HepG2 (cell line): ENCODE results near the gene UBALD1. TPM values are rescaled to one million over a fixed set of nuclear protein-coding genes. Genes with fewer than 3 reads are reported as not detected.

Source experiments
- FOXA1 ChIP-seq, 2 experiments: fragments of 450-650 bp in 1 of 2; sonication (generic) in 1 of 2; formaldehyde crosslinking in 1 of 2; IDR thresholded peaks; 2 replicates each; pipeline versions ENCODE4 v1.4.0 to v1.6.1; 2016 to 2020; ENCODE audit warnings: missing genetic modification reagents in 1 of 2
- GPN1 ChIP-seq: sonication (generic); formaldehyde crosslinking; IDR thresholded peaks from 2 replicates; pipeline ENCODE4 v1.5.1; 2020; ENCODE audit warnings: missing genetic modification reagents, borderline replicate concordance
- KLF12 ChIP-seq: sonication (generic); formaldehyde crosslinking; IDR thresholded peaks from 2 replicates; pipeline ENCODE4 v1.4.0; 2020; ENCODE audit warnings: missing genetic modification reagents, borderline replicate concordance
- MTF2 ChIP-seq: sonication (generic); formaldehyde crosslinking; IDR thresholded peaks from 2 replicates; pipeline ENCODE4 v1.5.0; 2020; ENCODE audit warnings: missing genetic modification reagents, borderline replicate concordance
- MYC ChIP-seq: sonication (generic); formaldehyde crosslinking; IDR thresholded peaks from 2 replicates; pipeline ENCODE4 v1.9.0; 2021; ENCODE audit warnings: missing genetic modification reagents, borderline replicate concordance
- ZFP41 ChIP-seq: sonication (generic); formaldehyde crosslinking; IDR thresholded peaks from 2 replicates; pipeline ENCODE4 v1.4.0; 2020; ENCODE audit warnings: mild to moderate bottlenecking, missing genetic modification reagents, borderline replicate concordance
- ZFY ChIP-seq: sonication (generic); formaldehyde crosslinking; IDR thresholded peaks from 2 replicates; pipeline ENCODE4 v1.4.0; 2020; ENCODE audit warnings: missing genetic modification reagents
- ZNF143 ChIP-seq: sonication (generic); formaldehyde crosslinking; IDR thresholded peaks from 2 replicates; pipeline ENCODE4 v1.4.0; 2020; ENCODE audit warnings: missing genetic modification reagents
- ZNF563 ChIP-seq: sonication (generic); formaldehyde crosslinking; IDR thresholded peaks from 2 replicates; pipeline ENCODE4 v1.8.0; 2022; ENCODE audit warnings: mild to moderate bottlenecking, moderate library complexity, missing genetic modification reagents
- ZNF777 ChIP-seq: sonication (generic); formaldehyde crosslinking; IDR thresholded peaks from 2 replicates; pipeline ENCODE4 v1.4.0; 2020; ENCODE audit warnings: missing genetic modification reagents
- polyA plus RNA-seq, 8 experiments: library from polyadenylated mRNA; depleted of rRNA in 3 of 8; stranded (reverse) in 7 of 8; unstranded in 1 of 8; fragments of >200 nt; fragmentation: Illumina TruSeq in 4 of 8; extraction: Trizol in 4 of 8; gene quantifications; 2 replicates each; pipeline versions ENCODE4 v1.2.1 to v1.2.3, GENCODE V29; 2011 to 2016; ENCODE audit warnings: low read depth in 4 of 8, missing spikeins in 1 of 8, mixed read lengths in 1 of 8; ENCODE audit not compliant: insufficient read depth in 1 of 8
- total RNA-seq, 5 experiments: library from RNA; depleted of rRNA; stranded (reverse); fragments of >200 nt; fragmentation: Illumina TruSeq; extraction: Trizol; gene quantifications; 2 replicates each; pipeline ENCODE4 v1.2.3, GENCODE V29; 2016; ENCODE audit warnings: low read depth in 1 of 5
- TF ChIP-seq, protein P1 (sequence below): sonication (generic); formaldehyde crosslinking; IDR thresholded peaks from 2 replicates; pipeline ENCODE4 v1.5.0; 2020; ENCODE audit warnings: mild to moderate bottlenecking, missing genetic modification reagents, borderline replicate concordance
- TF ChIP-seq, protein P2 (sequence below): sonication (generic); formaldehyde crosslinking; IDR thresholded peaks from 2 replicates; pipeline ENCODE4 v1.4.0; 2020; ENCODE audit warnings: missing genetic modification reagents, borderline replicate concordance
- TF ChIP-seq, protein P3 (sequence below): sonication (generic); formaldehyde crosslinking; IDR thresholded peaks from 2 replicates; pipeline ENCODE4 v1.9.0; 2022; ENCODE audit warnings: low read depth, missing genetic modification reagents
- TF ChIP-seq, protein P4 (sequence below): sonication (generic); formaldehyde crosslinking; IDR thresholded peaks from 2 replicates; pipeline ENCODE4 v1.5.0; 2020; ENCODE audit warnings: mild to moderate bottlenecking, low read depth, missing genetic modification reagents, borderline replicate concordance
- TF ChIP-seq, protein P5 (sequence below): IDR thresholded peaks from 2 replicates; pipeline ENCODE4 v1.4.0; 2020; ENCODE audit warnings: mild to moderate bottlenecking, missing genetic modification reagents

Gene UBALD1
- total and polyA plus RNA-seq, 2 of the 13 experiments (the other 11 are each of a cell fraction or from before 2014, with no cell fraction given) = 6.8 to 12.3 TPM

DNA sequence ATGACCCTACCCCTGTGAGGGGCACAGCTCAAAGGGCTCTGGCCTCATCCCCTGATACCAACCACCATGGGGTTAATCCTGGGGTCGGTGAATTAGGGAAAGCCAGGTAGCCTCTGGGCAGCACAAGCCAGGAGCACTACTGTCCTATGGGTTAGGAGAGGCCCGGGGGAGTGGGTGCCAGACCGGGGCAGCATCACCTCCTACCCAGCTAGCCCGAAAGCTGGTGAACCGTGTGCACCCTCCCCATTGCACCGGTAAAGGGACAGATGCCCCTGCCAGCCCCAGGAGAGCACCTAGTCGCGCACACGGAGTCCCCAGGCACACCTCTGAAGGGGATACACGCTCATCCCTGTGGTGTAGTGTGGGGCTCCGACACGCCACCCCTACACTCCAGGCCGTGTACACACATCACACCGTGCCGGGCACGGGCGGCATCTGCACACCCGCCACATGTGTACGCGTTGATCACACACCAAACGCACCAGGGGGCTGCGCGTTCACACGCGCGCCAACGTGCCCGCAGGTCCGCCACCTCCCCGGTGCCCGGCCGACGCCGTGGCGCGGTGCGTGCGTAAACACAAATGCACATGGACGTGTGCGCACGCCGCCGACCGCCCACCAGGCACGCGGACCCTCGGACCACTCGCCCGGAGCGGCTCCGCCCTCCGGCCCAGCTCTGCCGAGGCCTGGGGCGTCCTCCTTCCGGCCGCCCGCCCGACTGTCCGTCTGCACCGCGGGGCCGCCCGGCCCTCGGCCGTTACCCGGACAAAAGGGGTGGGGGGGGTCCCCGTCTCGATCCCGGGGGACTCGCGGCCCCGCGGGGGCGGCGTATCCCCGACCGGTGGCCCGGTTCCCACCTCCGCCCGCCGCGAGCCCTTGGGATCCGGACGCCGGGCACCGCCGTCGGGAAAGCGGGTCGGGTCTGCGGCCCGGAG, 785 bp downstream of the UBALD1 start (continued):
- TF ChIP-seq, protein P1, sequence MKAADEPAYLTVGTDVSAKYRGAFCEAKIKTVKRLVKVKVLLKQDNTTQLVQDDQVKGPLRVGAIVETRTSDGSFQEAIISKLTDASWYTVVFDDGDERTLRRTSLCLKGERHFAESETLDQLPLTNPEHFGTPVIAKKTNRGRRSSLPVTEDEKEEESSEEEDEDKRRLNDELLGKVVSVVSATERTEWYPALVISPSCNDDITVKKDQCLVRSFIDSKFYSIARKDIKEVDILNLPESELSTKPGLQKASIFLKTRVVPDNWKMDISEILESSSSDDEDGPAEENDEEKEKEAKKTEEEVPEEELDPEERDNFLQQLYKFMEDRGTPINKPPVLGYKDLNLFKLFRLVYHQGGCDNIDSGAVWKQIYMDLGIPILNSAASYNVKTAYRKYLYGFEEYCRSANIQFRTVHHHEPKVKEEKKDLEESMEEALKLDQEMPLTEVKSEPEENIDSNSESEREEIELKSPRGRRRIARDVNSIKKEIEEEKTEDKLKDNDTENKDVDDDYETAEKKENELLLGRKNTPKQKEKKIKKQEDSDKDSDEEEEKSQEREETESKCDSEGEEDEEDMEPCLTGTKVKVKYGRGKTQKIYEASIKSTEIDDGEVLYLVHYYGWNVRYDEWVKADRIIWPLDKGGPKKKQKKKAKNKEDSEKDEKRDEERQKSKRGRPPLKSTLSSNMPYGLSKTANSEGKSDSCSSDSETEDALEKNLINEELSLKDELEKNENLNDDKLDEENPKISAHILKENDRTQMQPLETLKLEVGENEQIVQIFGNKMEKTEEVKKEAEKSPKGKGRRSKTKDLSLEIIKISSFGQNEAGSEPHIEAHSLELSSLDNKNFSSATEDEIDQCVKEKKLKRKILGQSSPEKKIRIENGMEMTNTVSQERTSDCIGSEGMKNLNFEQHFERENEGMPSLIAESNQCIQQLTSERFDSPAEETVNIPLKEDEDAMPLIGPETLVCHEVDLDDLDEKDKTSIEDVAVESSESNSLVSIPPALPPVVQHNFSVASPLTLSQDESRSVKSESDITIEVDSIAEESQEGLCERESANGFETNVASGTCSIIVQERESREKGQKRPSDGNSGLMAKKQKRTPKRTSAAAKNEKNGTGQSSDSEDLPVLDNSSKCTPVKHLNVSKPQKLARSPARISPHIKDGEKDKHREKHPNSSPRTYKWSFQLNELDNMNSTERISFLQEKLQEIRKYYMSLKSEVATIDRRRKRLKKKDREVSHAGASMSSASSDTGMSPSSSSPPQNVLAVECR (CRISPR knock-in tag) = peak; percentile 76
- TF ChIP-seq KLF12 = 0 out of 2 replicates have a peak, but pooled peaks have one; percentile 6
- 0 out of 2 replicates have a peak, but pooled peaks have one; percentile 52 for TF ChIP-seq ZNF143 (CRISPR knock-in tag)
- TF ChIP-seq MYC = peak; percentile 77
- TF ChIP-seq GPN1 (CRISPR knock-in tag) = no peak
- no peak for TF ChIP-seq FOXA1 (IDR thresholded peaks at IDR 0.05)
- peak; percentile 65 for TF ChIP-seq FOXA1 (CRISPR knock-in tag; IDR thresholded peaks at IDR 0.05)
- 0 out of 2 replicates have a peak, but pooled peaks have one; percentile 15 for TF ChIP-seq ZFY (CRISPR knock-in tag)
- TF ChIP-seq ZFP41 (CRISPR knock-in tag) = no peak
- TF ChIP-seq ZNF563 (CRISPR knock-in tag) = peak; percentile 67; the same call in 1 of the 2 replicates
- TF ChIP-seq, protein P2, sequence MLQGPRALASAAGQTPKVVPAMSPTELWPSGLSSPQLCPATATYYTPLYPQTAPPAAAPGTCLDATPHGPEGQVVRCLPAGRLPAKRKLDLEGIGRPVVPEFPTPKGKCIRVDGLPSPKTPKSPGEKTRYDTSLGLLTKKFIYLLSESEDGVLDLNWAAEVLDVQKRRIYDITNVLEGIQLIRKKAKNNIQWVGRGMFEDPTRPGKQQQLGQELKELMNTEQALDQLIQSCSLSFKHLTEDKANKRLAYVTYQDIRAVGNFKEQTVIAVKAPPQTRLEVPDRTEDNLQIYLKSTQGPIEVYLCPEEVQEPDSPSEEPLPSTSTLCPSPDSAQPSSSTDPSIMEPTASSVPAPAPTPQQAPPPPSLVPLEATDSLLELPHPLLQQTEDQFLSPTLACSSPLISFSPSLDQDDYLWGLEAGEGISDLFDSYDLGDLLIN = peak; percentile 58; the same call in 1 of the 2 replicates
- TF ChIP-seq, protein P3, sequence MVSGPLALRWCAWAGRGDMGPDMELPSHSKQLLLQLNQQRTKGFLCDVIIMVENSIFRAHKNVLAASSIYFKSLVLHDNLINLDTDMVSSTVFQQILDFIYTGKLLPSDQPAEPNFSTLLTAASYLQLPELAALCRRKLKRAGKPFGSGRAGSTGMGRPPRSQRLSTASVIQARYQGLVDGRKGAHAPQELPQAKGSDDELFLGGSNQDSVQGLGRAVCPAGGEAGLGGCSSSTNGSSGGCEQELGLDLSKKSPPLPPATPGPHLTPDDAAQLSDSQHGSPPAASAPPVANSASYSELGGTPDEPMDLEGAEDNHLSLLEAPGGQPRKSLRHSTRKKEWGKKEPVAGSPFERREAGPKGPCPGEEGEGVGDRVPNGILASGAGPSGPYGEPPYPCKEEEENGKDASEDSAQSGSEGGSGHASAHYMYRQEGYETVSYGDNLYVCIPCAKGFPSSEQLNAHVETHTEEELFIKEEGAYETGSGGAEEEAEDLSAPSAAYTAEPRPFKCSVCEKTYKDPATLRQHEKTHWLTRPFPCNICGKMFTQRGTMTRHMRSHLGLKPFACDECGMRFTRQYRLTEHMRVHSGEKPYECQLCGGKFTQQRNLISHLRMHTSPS = peak; percentile 60; the same call in 1 of the 2 replicates
- TF ChIP-seq, protein P4, sequence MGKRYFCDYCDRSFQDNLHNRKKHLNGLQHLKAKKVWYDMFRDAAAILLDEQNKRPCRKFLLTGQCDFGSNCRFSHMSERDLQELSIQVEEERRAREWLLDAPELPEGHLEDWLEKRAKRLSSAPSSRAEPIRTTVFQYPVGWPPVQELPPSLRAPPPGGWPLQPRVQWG (CRISPR knock-in tag) = no peak
- TF ChIP-seq, protein P5, sequence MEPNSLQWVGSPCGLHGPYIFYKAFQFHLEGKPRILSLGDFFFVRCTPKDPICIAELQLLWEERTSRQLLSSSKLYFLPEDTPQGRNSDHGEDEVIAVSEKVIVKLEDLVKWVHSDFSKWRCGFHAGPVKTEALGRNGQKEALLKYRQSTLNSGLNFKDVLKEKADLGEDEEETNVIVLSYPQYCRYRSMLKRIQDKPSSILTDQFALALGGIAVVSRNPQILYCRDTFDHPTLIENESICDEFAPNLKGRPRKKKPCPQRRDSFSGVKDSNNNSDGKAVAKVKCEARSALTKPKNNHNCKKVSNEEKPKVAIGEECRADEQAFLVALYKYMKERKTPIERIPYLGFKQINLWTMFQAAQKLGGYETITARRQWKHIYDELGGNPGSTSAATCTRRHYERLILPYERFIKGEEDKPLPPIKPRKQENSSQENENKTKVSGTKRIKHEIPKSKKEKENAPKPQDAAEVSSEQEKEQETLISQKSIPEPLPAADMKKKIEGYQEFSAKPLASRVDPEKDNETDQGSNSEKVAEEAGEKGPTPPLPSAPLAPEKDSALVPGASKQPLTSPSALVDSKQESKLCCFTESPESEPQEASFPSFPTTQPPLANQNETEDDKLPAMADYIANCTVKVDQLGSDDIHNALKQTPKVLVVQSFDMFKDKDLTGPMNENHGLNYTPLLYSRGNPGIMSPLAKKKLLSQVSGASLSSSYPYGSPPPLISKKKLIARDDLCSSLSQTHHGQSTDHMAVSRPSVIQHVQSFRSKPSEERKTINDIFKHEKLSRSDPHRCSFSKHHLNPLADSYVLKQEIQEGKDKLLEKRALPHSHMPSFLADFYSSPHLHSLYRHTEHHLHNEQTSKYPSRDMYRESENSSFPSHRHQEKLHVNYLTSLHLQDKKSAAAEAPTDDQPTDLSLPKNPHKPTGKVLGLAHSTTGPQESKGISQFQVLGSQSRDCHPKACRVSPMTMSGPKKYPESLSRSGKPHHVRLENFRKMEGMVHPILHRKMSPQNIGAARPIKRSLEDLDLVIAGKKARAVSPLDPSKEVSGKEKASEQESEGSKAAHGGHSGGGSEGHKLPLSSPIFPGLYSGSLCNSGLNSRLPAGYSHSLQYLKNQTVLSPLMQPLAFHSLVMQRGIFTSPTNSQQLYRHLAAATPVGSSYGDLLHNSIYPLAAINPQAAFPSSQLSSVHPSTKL (CRISPR knock-in tag) = 0 out of 2 replicates have a peak, but pooled peaks have one; percentile 9
- TF ChIP-seq MTF2 = 0 out of 2 replicates have a peak, but pooled peaks have one; percentile 23
- 0 out of 2 replicates have a peak, but pooled peaks have one; percentile 6 for TF ChIP-seq ZNF777 (CRISPR knock-in tag)
